Mucosa of rectum (tissue), 2 donors: ENCODE results near the gene TMEM205.
"Not testable (repeated sequence)": the region's sequence is repeated elsewhere in the genome, so short reads cannot be mapped to it uniquely, and the experiment has no call there.

Source experiments
- H3K27ac ChIP-seq, 2 donors: one replicate each; pipeline ENCODE4 v1.7.0; 2013; ENCODE audit warnings: inconsistent platforms in 2 of 2, low read depth in 2 of 2, low read length in 2 of 2
- H3K27me3 ChIP-seq, 2 donors: one replicate each; pipeline ENCODE4 v1.7.0; 2013; ENCODE audit warnings: low read length in 2 of 2; ENCODE audit not compliant: control insufficient read depth in 2 of 2, insufficient read depth in 2 of 2
- H3K36me3 ChIP-seq, 2 donors: one replicate each; pipeline ENCODE4 v1.7.0; 2013; ENCODE audit warnings: low read length in 2 of 2; ENCODE audit not compliant: control insufficient read depth in 2 of 2, insufficient read depth in 2 of 2
- H3K4me1 ChIP-seq, 2 donors: one replicate each; pipeline ENCODE4 v1.7.0; 2013; ENCODE audit warnings: low read length in 2 of 2, mild to moderate bottlenecking in 1 of 2; ENCODE audit not compliant: control insufficient read depth in 2 of 2, insufficient read depth in 2 of 2
- H3K4me3 ChIP-seq, 2 donors: one replicate each; pipeline ENCODE4 v1.7.0; 2013; ENCODE audit warnings: low read length in 2 of 2
- H3K9ac ChIP-seq, 2 donors: one replicate each; pipeline ENCODE4 v1.7.0; 2013; ENCODE audit warnings: low read length in 2 of 2, low read depth in 1 of 2, mild to moderate bottlenecking in 1 of 2
- H3K9me3 ChIP-seq, 2 donors: one replicate each; pipeline ENCODE4 v1.7.0; 2013; ENCODE audit warnings: low read length in 2 of 2; ENCODE audit not compliant: control insufficient read depth in 2 of 2
- donor health status: healthy.
- donor health status: Normal muscosa, but diverticular disease.

The TMEM205 gene

GRCh38 chr19:11325544-11325943 is 20.5 kb downstream of the TMEM205 start:
- H3K27ac ChIP-seq = no peak overlapping the region

GRCh38 chr19:11324748-11325389 is 21.2 kb downstream of the TMEM205 start:
- no peaks in the 10 kb centered on the region for H3K27me3 ChIP-seq
- peak overlapping the region; percentile 40 to 59 for H3K27ac ChIP-seq
- no peaks in the 10 kb centered on the region for H3K9me3 ChIP-seq
- no peak overlapping the region for H3K9ac ChIP-seq
- no peak overlapping the region for H3K4me3 ChIP-seq
- H3K36me3 ChIP-seq = peaks cover 3 to 4% of the 10 kb centered on the region in 2 donors
- H3K4me1 ChIP-seq = peaks cover 13 to 15% of the 10 kb centered on the region in 2 donors

More at GRCh38 chr19:11325544-11325943, 20.5 kb downstream of the TMEM205 start:
- peaks cover 3 to 4% of the 10 kb centered on the region in 2 donors for H3K36me3 ChIP-seq
- no peak overlapping the region for H3K9ac ChIP-seq
- no peak overlapping the region for H3K4me3 ChIP-seq
- H3K4me1 ChIP-seq = peaks cover 13 to 15% of the 10 kb centered on the region in 2 donors
- no peaks in the 10 kb centered on the region for H3K27me3 ChIP-seq
- H3K9me3 ChIP-seq = no peaks in the 10 kb centered on the region

- H3K27ac ChIP-seq = peak overlapping the region; percentile 59 to 67
- H3K36me3 ChIP-seq = peaks cover 3 to 4% of the 10 kb centered on the region in 2 donors
- H3K9me3 ChIP-seq = no peaks in the 10 kb centered on the region
- H3K4me3 ChIP-seq = no peak overlapping the region
- peak overlapping the region in 1 of 2 donors; percentile 29 for H3K9ac ChIP-seq
- peaks cover 13 to 15% of the 10 kb centered on the region in 2 donors for H3K4me1 ChIP-seq
- no peaks in the 10 kb centered on the region for H3K27me3 ChIP-seq
Measured at GRCh38 chr19:11324079-11324661, 21.9 kb downstream of the TMEM205 start.

- H3K36me3 ChIP-seq = peaks cover 3 to 4% of the 10 kb centered on the region in 2 donors
- H3K9ac ChIP-seq = peak overlapping the region in 1 of 2 donors; percentile 29
- H3K9me3 ChIP-seq = no peaks in the 10 kb centered on the region
- H3K27me3 ChIP-seq = no peaks in the 10 kb centered on the region
- H3K4me3 ChIP-seq = no peak overlapping the region
- peak overlapping the region; percentile 38 to 67 for H3K27ac ChIP-seq
- peaks cover 13 to 15% of the 10 kb centered on the region in 2 donors for H3K4me1 ChIP-seq
Measured at GRCh38 chr19:11323601-11324078, 22.4 kb downstream of the TMEM205 start.

GRCh38 chr19:11322269-11323024 is 23.6 kb downstream of the TMEM205 start:
- H3K9ac ChIP-seq = no peak overlapping the region
- no peak overlapping the region for H3K27ac ChIP-seq
- peaks cover 3 to 4% of the 10 kb centered on the region in 2 donors for H3K36me3 ChIP-seq

GRCh38 chr19:11321191-11322126 is 24.6 kb downstream of the TMEM205 start:
- Histone ChIP-seq H3K27ac (no peak overlapping the region), H3K9ac (no peak overlapping the region), H3K27me3 (no peaks in the 10 kb centered on the region)

More at GRCh38 chr19:11322269-11323024, 23.6 kb downstream of the TMEM205 start:
- Histone ChIP-seq H3K9me3 (no peaks in the 10 kb centered on the region), H3K4me3 (no peak overlapping the region), H3K27me3 (no peaks in the 10 kb centered on the region), H3K4me1 (peaks cover 13 to 15% of the 10 kb centered on the region in 2 donors)

GRCh38 chr19:11320278-11320995 is 25.6 kb downstream of the TMEM205 start:
- not testable (repeated sequence) for H3K36me3 ChIP-seq, H3K9ac ChIP-seq, H3K9me3 ChIP-seq, H3K27ac ChIP-seq, H3K4me3 ChIP-seq, H3K27me3 ChIP-seq
- peaks cover 13 to 15% of the 10 kb centered on the region in 2 donors for H3K4me1 ChIP-seq

More at GRCh38 chr19:11321191-11322126, 24.6 kb downstream of the TMEM205 start:
- Histone ChIP-seq H3K36me3 (no peaks in the 10 kb centered on the region), H3K4me1 (peaks cover 13 to 15% of the 10 kb centered on the region in 2 donors), H3K9me3 (no peaks in the 10 kb centered on the region), H3K4me3 (no peak overlapping the region)

DNA sequence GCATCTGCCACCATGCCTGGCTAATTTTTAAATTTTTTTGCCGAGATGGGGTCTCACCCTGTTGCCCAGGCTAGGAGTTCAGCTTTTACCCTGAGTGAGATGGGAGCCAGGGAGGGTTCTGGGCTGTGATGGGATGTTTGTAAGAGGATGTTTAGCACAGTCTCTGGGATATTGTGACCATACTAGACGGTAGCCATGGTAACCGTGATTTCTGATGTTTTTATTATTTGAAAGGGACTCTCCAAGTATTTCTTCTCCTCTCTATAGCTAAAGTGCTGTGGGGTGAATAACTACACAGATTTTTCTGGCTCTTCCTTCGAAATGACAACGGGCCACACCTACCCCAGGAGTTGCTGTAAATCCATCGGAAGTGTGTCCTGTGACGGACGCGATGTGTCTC is 39.7 kb downstream of the TMEM205 start:
- Histone ChIP-seq H3K27me3 (peaks cover 0 to 2% of the 10 kb centered on the region in 2 donors), H3K27ac (no peak overlapping the region), H3K9me3 (no peaks in the 10 kb centered on the region), H3K9ac (no peak overlapping the region), H3K4me3 (no peak overlapping the region), H3K36me3 (no peaks in the 10 kb centered on the region), H3K4me1 (no peaks in the 10 kb centered on the region)

- Histone ChIP-seq H3K27me3 (peaks cover 0 to 2% of the 10 kb centered on the region in 2 donors), H3K27ac (no peak overlapping the region), H3K36me3 (no peaks in the 10 kb centered on the region), H3K9me3 (no peaks in the 10 kb centered on the region), H3K4me3 (no peak overlapping the region), H3K9ac (no peak overlapping the region), H3K4me1 (no peaks in the 10 kb centered on the region)
Measured at GRCh38 chr19:11304936-11305335, 41.1 kb downstream of the TMEM205 start.
